ENCODE measurements around the gene GPR32. TPM values are rescaled to one million over a fixed set of nuclear protein-coding genes. Genes with fewer than 3 reads are reported as not detected.
A peak's percentile ranks its signal among the peaks of the same experiment; 100 is the strongest.
"Not testable (repeated sequence)": the region's sequence is repeated elsewhere in the genome, so short reads cannot be mapped to it uniquely, and the experiment has no call there.

The GPR32 gene
- polyA plus RNA-seq, 3 donors = not detected

DNA sequence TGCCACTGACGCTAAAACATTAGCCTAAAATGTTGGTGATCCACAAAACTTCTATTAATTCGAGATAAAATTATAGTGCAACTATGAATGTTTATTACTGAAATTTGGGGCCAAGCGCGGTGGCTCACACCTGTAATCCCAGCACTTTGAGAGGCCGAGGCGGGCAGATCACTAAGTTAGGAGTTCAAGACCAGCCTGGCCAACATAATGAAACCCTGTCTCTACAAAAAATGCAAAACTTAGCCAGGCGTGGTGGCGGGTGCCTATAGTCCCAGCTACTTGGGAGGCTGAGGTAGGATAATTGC is 13.5 kb downstream of the GPR32 start:
- not testable (repeated sequence) for H2AFZ ChIP-seq (ENCODE audit: insufficient read depth, low read depth, low read length, poor library complexity, severe bottlenecking); H3K4me3 Mint-ChIP-seq; H3K9me3 ChIP-seq (replicated peaks in 1 of 2; ENCODE audit: control insufficient read depth in 1 of 2, insufficient read depth in 1 of 2, low read length in 2 of 2); H3K4me1 Mint-ChIP-seq; H3K36me3 Mint-ChIP-seq; H3K4me1 ChIP-seq (ENCODE audit: control insufficient read depth in 1 of 2, insufficient read depth in 2 of 2, low read length in 2 of 2); H3K9me3 Mint-ChIP-seq; H3K27ac ChIP-seq (ENCODE audit: low read depth in 1 of 2, low read length in 2 of 2); H3K79me2 ChIP-seq (ENCODE audit: insufficient read depth, low read length); H4K20me1 ChIP-seq (ENCODE audit: insufficient read depth, low read length); H3K9ac ChIP-seq (ENCODE audit: insufficient read depth, low read length, poor library complexity, severe bottlenecking); H3K4me2 ChIP-seq (replicated peaks; ENCODE audit: extremely low read depth, low read length, poor library complexity, severe bottlenecking); H3K27ac Mint-ChIP-seq; H3K4me3 ChIP-seq (replicated peaks in 1 of 3; ENCODE audit: low read depth in 2 of 3, low read length in 3 of 3); H3K36me3 ChIP-seq (replicated peaks in 1 of 2; ENCODE audit: control insufficient read depth in 1 of 2, insufficient read depth in 2 of 2, low read length in 2 of 2); DNase-seq
- intact Hi-C loops (cut with micrococcal nuclease) = loop anchor here (2.0 to 10.0 kb wide), 6 partner anchors 61 to 426 kb away; partner anchors contain the start of gene CLEC11A (in 1 of the 2)
- H3K27me3 ChIP-seq (ENCODE audit: control insufficient read depth in 2 of 2, insufficient read depth in 2 of 2, low read length in 2 of 2) = peaks cover 10 to 22% of the 10 kb centered on the region in 2 donors
- H3K27me3 Mint-ChIP-seq (ENCODE audit: low read depth in 3 of 3) = peaks cover 46 to 49% (median 47%) of the 10 kb centered on the region in 3 donors
- 44% methylated on average over 5 of the region's 8 CpGs for WGBS (ENCODE audit: insufficient coverage)
- TF ChIP-seq, protein P1, sequence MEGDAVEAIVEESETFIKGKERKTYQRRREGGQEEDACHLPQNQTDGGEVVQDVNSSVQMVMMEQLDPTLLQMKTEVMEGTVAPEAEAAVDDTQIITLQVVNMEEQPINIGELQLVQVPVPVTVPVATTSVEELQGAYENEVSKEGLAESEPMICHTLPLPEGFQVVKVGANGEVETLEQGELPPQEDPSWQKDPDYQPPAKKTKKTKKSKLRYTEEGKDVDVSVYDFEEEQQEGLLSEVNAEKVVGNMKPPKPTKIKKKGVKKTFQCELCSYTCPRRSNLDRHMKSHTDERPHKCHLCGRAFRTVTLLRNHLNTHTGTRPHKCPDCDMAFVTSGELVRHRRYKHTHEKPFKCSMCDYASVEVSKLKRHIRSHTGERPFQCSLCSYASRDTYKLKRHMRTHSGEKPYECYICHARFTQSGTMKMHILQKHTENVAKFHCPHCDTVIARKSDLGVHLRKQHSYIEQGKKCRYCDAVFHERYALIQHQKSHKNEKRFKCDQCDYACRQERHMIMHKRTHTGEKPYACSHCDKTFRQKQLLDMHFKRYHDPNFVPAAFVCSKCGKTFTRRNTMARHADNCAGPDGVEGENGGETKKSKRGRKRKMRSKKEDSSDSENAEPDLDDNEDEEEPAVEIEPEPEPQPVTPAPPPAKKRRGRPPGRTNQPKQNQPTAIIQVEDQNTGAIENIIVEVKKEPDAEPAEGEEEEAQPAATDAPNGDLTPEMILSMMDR (IDR thresholded peaks at IDR 0.05) = peak; percentile 31

DNA sequence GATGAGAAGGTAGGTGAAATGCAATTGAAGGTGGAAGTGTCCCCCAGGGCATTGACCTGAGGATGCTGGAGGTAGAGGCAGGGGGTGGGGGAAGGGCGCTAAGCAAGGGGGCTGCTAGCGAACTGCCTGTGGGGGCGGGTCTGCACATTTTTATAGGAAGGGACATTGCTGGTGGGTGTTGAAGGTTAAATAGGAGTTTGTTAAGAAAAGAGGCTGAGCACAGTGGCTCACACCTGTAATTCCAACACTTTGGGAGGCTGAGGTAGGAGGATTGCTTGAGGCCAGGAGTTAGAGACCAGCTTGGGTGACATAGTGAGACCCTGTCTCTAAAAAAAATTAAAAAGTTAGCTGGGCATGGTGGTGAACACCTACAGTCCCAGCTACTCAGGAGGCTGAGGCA is 14.4 kb downstream of the GPR32 start:
- no peak overlapping the region for H3K9ac ChIP-seq (ENCODE audit: insufficient read depth, low read length, poor library complexity, severe bottlenecking)
- Mint-ChIP-seq H3K27me3 (ENCODE audit: low read depth in 3 of 3) (peaks cover 37 to 41% (median 38%) of the 10 kb centered on the region in 3 donors), H3K36me3 (no peaks in the 10 kb centered on the region), H3K9me3 (peaks cover 0 to under 1% (median 0%) of the 10 kb centered on the region in 7 donors), H3K27ac (peak overlapping the region in 1 of 7 donors; percentile 14), H3K4me1 (no peaks in the 10 kb centered on the region), H3K4me3 (no peak overlapping the region)
- TF ChIP-seq, protein P1 (IDR thresholded peaks at IDR 0.05) = no peak
- 100% methylated on average over 1 of the region's 3 CpGs for WGBS (ENCODE audit: insufficient coverage)
- no peak overlapping the region for H3K4me3 ChIP-seq (replicated peaks in 1 of 3; ENCODE audit: low read depth in 2 of 3, low read length in 3 of 3)
- peaks cover under 1 to 13% of the 10 kb centered on the region in 2 donors for H3K27me3 ChIP-seq (ENCODE audit: control insufficient read depth in 2 of 2, insufficient read depth in 2 of 2, low read length in 2 of 2)
- H3K4me1 ChIP-seq (ENCODE audit: control insufficient read depth in 1 of 2, insufficient read depth in 2 of 2, low read length in 2 of 2) = no peaks in the 10 kb centered on the region
- H3K4me2 ChIP-seq (replicated peaks; ENCODE audit: extremely low read depth, low read length, poor library complexity, severe bottlenecking) = no peak overlapping the region
- DNase-seq = no peak
- no peak overlapping the region for H3K27ac ChIP-seq (ENCODE audit: low read depth in 1 of 2, low read length in 2 of 2)
- H3K36me3 ChIP-seq (replicated peaks in 1 of 2; ENCODE audit: control insufficient read depth in 1 of 2, insufficient read depth in 2 of 2, low read length in 2 of 2) = no peaks in the 10 kb centered on the region
- intact Hi-C loops (cut with micrococcal nuclease) = loop anchor here (5.0 to 10.0 kb wide), 5 partner anchors 62 to 427 kb away; partner anchors contain the start of gene CLEC11A (in 1 of the 2)
- no peaks in the 10 kb centered on the region for H4K20me1 ChIP-seq (ENCODE audit: insufficient read depth, low read length)
- H3K9me3 ChIP-seq (replicated peaks in 1 of 2; ENCODE audit: control insufficient read depth in 1 of 2, insufficient read depth in 1 of 2, low read length in 2 of 2) = no peaks in the 10 kb centered on the region
- H2AFZ ChIP-seq (ENCODE audit: insufficient read depth, low read depth, low read length, poor library complexity, severe bottlenecking) = no peak overlapping the region
- no peaks in the 10 kb centered on the region for H3K79me2 ChIP-seq (ENCODE audit: insufficient read depth, low read length)

All from CD14-positive monocyte (primary cell).